ENCODE data around the gene FRMD5. TPM values are rescaled to one million over a fixed set of nuclear protein-coding genes. Genes with fewer than 3 reads are reported as not detected.

The FRMD5 gene
- total RNA-seq, 4 donors from 2014 or later, result 0.15 to 2.5 (median 0.29) TPM

DNA sequence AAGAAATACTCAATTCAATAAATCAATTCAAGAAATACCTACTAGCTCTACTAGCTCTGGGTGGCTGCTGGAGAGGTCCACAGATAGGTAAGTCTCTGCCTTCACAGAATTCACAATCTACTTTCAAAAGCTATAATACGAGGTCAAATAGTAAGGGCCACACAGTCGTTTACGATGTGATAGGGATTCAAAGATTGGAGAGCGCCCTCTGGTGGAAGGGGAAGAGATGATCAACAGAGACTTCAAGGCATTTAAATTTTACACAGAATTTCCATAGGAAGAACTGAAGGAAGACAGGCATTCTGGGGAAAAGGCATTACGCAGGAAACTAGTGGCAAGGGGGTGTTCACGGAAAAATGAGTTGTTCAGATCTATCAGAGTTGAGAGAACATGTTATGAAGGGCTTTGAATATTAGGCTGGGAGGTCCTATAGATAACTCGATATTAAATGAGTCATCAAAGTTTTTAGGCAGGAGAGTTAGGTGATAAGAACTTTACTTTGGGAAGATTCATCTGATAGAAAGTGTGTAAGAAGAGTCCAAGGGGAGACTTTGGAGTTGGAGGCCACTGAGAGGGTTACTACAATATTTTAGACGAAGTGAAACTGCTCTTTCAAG lies 128.8 kb downstream of the FRMD5 start:
- no peak for TF ChIP-seq POLR2A (IDR thresholded peaks at IDR 0.05)
- peak in 1 of 3 donors; percentile 13 for TF ChIP-seq CTCF (IDR thresholded peaks at IDR 0.05)
- H3K4me3 ChIP-seq (ENCODE audit: low read depth, poor library complexity, severe bottlenecking), result no peak overlapping the region
- WGBS, 2 donors, result 26 to 31% methylated on average over 8 of the region's 8 CpGs
- peak in 1 of 2 donors; percentile 22 for DNase-seq (ENCODE audit: low spot score in 2 of 2)
- intact Hi-C loops (cut with DNase I; ENCODE audit: low total_unique reads), result loop anchor here (10.0 kb wide), 1 partner anchor 142 kb away; no protein-coding TSS in a partner anchor

- intact Hi-C loops (cut with DNase I; ENCODE audit: low total_unique reads), result loop anchor here (10.0 kb wide), 1 partner anchor 140 kb away; no protein-coding TSS in a partner anchor
- DNase-seq (ENCODE audit: low spot score in 2 of 2), result no peak
- 72 to 73% methylated on average over 1 of the region's 1 CpG for WGBS, 2 donors
- H3K4me3 ChIP-seq (ENCODE audit: low read depth, poor library complexity, severe bottlenecking), result no peak overlapping the region
- no peak for TF ChIP-seq CTCF (IDR thresholded peaks at IDR 0.05)
- no peak for TF ChIP-seq POLR2A (IDR thresholded peaks at IDR 0.05)
These were observed 130.4 kb downstream of the FRMD5 start for GRCh38 chr15:44064706-44065105.

DNA sequence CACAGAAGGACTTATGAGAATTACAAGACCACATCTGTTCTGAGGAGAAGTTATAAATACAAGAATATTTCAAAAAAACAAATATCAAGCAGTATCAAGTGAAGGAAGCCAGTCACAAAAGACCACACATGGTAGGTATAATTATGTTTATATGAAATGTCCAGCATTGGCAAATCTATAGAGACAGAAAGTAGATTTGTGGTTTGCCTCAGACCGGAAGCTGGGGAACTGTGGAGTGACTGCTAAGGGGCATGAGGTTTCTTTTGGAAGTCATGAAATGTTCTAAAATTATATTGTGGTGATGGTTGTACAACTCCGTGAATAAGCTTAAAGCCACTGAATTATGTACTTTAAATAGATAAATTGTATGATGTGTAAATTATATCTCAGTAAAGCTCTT lies 136.9 kb downstream of the FRMD5 start:
- no peak overlapping the region for H3K4me3 ChIP-seq (ENCODE audit: low read depth, poor library complexity, severe bottlenecking)
- no peak for DNase-seq (ENCODE audit: low spot score in 2 of 2)
- 75 to 78% methylated on average over 2 of the region's 2 CpGs for WGBS, 2 donors
- intact Hi-C loops (cut with DNase I; ENCODE audit: low total_unique reads), result no loop called here
- no peak for TF ChIP-seq POLR2A (IDR thresholded peaks at IDR 0.05)
- no peak for TF ChIP-seq CTCF (IDR thresholded peaks at IDR 0.05)

GRCh38 chr15:44045661-44046060 lies 149.4 kb downstream of the FRMD5 start:
- TF ChIP-seq POLR2A (IDR thresholded peaks at IDR 0.05) (no peak), CTCF (IDR thresholded peaks at IDR 0.05) (no peak)
- intact Hi-C loops (cut with DNase I; ENCODE audit: low total_unique reads), result no loop called here
- no peak overlapping the region for H3K4me3 ChIP-seq (ENCODE audit: low read depth, poor library complexity, severe bottlenecking)
- DNase-seq (ENCODE audit: low spot score in 2 of 2), result no peak

DNA sequence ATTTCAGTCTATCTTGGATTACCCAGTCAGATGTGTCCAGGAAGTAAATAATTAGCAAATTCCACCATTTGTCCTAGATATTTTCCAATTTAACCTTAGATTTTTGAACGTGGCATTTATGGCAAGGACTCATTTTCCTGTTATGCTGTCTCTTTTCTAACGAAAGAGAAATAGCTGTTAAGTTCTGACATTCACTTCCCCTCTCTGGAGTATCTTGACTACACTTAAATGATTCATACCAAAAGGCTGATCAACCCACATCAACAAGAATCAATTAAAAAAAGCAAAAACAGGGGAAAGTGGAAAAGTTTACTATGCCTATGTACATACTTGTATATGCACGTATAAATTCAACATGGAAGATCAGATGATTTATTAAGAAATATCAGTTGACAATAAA lies 149.9 kb downstream of the FRMD5 start:
- TF ChIP-seq CTCF (IDR thresholded peaks at IDR 0.05) (no peak), POLR2A (IDR thresholded peaks at IDR 0.05) (no peak)
- WGBS, 2 donors, result 58 to 65% methylated on average over 3 of the region's 3 CpGs
- H3K4me3 ChIP-seq (ENCODE audit: low read depth, poor library complexity, severe bottlenecking), result no peak overlapping the region
- intact Hi-C loops (cut with DNase I; ENCODE audit: low total_unique reads), result no loop called here
- DNase-seq (ENCODE audit: low spot score in 2 of 2), result no peak

GRCh38 chr15:44038755-44039191 lies 156.3 kb downstream of the FRMD5 start:
- intact Hi-C loops (cut with DNase I; ENCODE audit: low total_unique reads), result no loop called here
- DNase-seq (ENCODE audit: low spot score in 2 of 2), result no peak
- WGBS, 2 donors, result 46 to 56% methylated on average over 8 of the region's 8 CpGs
- no peak overlapping the region for H3K4me3 ChIP-seq (ENCODE audit: low read depth, poor library complexity, severe bottlenecking)
- TF ChIP-seq CTCF (IDR thresholded peaks at IDR 0.05), result no peak
- TF ChIP-seq POLR2A (IDR thresholded peaks at IDR 0.05), result no peak

Data from lower leg skin (tissue), 4 donors.